ENCODE data around the gene ASXL3. TPM values are rescaled to one million over a fixed set of nuclear protein-coding genes. Genes with fewer than 3 reads are reported as not detected.
A peak's percentile ranks its signal among the peaks of the same experiment; 100 is the strongest.

Gene ASXL3
- total and polyA plus RNA-seq, 2 donors from 2014 or later, result 0.71 to 10.4 TPM

- Histone ChIP-seq H3K4me1 (ENCODE audit: control insufficient read depth in 2 of 3, insufficient read depth in 2 of 3, low read depth in 1 of 3, low read length in 3 of 3) (no peaks in the 10 kb centered on the region), H3K9ac (ENCODE audit: low read length in 3 of 3) (no peak overlapping the region), H3K4me3 (ENCODE audit: low read length in 3 of 3) (no peak overlapping the region), H3K27me3 (ENCODE audit: control insufficient read depth, insufficient read depth, low read length) (no peaks in the 10 kb centered on the region), H3K27ac (ENCODE audit: low read depth in 2 of 2, low read length in 2 of 2) (no peak overlapping the region), H3K36me3 (ENCODE audit: control insufficient read depth in 2 of 3, insufficient read depth in 3 of 3, low read length in 3 of 3) (no peaks in the 10 kb centered on the region), H3K9me3 (ENCODE audit: control insufficient read depth in 2 of 3, insufficient read depth in 1 of 3, low read length in 3 of 3) (no peaks in the 10 kb centered on the region)
- peak in 1 of 5 donors; percentile 23 for DNase-seq
- TF ChIP-seq, protein P1, sequence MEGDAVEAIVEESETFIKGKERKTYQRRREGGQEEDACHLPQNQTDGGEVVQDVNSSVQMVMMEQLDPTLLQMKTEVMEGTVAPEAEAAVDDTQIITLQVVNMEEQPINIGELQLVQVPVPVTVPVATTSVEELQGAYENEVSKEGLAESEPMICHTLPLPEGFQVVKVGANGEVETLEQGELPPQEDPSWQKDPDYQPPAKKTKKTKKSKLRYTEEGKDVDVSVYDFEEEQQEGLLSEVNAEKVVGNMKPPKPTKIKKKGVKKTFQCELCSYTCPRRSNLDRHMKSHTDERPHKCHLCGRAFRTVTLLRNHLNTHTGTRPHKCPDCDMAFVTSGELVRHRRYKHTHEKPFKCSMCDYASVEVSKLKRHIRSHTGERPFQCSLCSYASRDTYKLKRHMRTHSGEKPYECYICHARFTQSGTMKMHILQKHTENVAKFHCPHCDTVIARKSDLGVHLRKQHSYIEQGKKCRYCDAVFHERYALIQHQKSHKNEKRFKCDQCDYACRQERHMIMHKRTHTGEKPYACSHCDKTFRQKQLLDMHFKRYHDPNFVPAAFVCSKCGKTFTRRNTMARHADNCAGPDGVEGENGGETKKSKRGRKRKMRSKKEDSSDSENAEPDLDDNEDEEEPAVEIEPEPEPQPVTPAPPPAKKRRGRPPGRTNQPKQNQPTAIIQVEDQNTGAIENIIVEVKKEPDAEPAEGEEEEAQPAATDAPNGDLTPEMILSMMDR (IDR thresholded peaks at IDR 0.05; ENCODE audit: borderline replicate concordance, extremely low read depth, insufficient read depth), result no peak
- no peak for FAIRE-seq
- intact Hi-C loops (cut with DNase I), result no loop called here
These were observed 75.2 kb downstream of the ASXL3 start for GRCh38 chr18:33653231-33653630.

DNA sequence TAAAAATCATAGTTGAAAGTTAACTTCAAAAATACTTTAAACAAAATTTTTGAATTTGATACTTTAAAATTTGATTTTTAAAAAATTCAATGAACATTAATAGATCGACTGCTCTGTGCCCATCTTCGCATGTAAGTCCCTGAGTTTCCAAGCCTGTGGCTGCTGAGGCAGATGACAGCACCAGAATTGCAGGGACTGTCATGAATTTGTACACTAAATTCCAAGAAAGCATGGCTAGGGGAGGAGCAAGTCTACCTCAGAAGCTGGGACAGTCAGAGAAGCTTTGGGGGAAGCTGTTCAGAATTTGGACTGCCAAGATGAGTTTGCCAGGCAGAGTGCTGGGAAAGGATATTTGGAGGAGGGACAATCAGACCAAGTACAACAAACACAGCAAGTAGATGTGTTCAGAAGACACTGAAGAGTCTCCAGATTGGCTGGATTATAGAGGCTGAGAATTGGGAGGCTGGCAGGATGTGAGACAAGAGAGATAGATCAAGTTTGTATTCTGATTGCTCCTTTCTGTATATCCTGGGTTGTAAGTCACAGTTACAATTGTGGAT is 79.0 kb downstream of the ASXL3 start:
- no peak for FAIRE-seq
- Histone ChIP-seq H3K27me3 (ENCODE audit: control insufficient read depth, insufficient read depth, low read length) (no peaks in the 10 kb centered on the region), H3K9me3 (ENCODE audit: control insufficient read depth in 2 of 3, insufficient read depth in 1 of 3, low read length in 3 of 3) (no peaks in the 10 kb centered on the region), H3K36me3 (ENCODE audit: control insufficient read depth in 2 of 3, insufficient read depth in 3 of 3, low read length in 3 of 3) (no peaks in the 10 kb centered on the region), H3K4me1 (ENCODE audit: control insufficient read depth in 2 of 3, insufficient read depth in 2 of 3, low read depth in 1 of 3, low read length in 3 of 3) (no peaks in the 10 kb centered on the region), H3K4me3 (ENCODE audit: low read length in 3 of 3) (no peak overlapping the region), H3K27ac (ENCODE audit: low read depth in 2 of 2, low read length in 2 of 2) (no peak overlapping the region), H3K9ac (ENCODE audit: low read length in 3 of 3) (no peak overlapping the region)
- TF ChIP-seq, protein P1 (IDR thresholded peaks at IDR 0.05; ENCODE audit: borderline replicate concordance, extremely low read depth, insufficient read depth), result no peak
- DNase-seq, result no peak
- intact Hi-C loops (cut with DNase I), result no loop called here

- no peak overlapping the region for H3K9ac ChIP-seq (ENCODE audit: low read length in 3 of 3)
- FAIRE-seq, result no peak
- no peaks in the 10 kb centered on the region for H3K4me1 ChIP-seq (ENCODE audit: control insufficient read depth in 2 of 3, insufficient read depth in 2 of 3, low read depth in 1 of 3, low read length in 3 of 3)
- intact Hi-C loops (cut with DNase I), result no loop called here
- no peak overlapping the region for H3K27ac ChIP-seq (ENCODE audit: low read depth in 2 of 2, low read length in 2 of 2)
- no peaks in the 10 kb centered on the region for H3K27me3 ChIP-seq (ENCODE audit: control insufficient read depth, insufficient read depth, low read length)
- H3K36me3 ChIP-seq (ENCODE audit: control insufficient read depth in 2 of 3, insufficient read depth in 3 of 3, low read length in 3 of 3), result no peaks in the 10 kb centered on the region
- H3K4me3 ChIP-seq (ENCODE audit: low read length in 3 of 3), result no peak overlapping the region
- no peak for DNase-seq
- TF ChIP-seq, protein P1 (IDR thresholded peaks at IDR 0.05; ENCODE audit: borderline replicate concordance, extremely low read depth, insufficient read depth), result no peak
- no peaks in the 10 kb centered on the region for H3K9me3 ChIP-seq (ENCODE audit: control insufficient read depth in 2 of 3, insufficient read depth in 1 of 3, low read length in 3 of 3)
These were observed 82.8 kb downstream of the ASXL3 start for GRCh38 chr18:33660696-33661310.

Data from kidney (tissue), 14 donors.